GM19351 (cell line): ENCODE data around the gene AHDC1.
A peak's percentile ranks its signal among the peaks of the same experiment; 100 is the strongest.

Experiments
- ATAC-seq: cut with Tn5 transposase; IDR thresholded peaks from one replicate; pipeline ENCODE4 v1.9.1; 2021; ENCODE audit warnings: mild to moderate bottlenecking, moderate library complexity; ENCODE audit not compliant: unreplicated experiment

The AHDC1 gene

DNA sequence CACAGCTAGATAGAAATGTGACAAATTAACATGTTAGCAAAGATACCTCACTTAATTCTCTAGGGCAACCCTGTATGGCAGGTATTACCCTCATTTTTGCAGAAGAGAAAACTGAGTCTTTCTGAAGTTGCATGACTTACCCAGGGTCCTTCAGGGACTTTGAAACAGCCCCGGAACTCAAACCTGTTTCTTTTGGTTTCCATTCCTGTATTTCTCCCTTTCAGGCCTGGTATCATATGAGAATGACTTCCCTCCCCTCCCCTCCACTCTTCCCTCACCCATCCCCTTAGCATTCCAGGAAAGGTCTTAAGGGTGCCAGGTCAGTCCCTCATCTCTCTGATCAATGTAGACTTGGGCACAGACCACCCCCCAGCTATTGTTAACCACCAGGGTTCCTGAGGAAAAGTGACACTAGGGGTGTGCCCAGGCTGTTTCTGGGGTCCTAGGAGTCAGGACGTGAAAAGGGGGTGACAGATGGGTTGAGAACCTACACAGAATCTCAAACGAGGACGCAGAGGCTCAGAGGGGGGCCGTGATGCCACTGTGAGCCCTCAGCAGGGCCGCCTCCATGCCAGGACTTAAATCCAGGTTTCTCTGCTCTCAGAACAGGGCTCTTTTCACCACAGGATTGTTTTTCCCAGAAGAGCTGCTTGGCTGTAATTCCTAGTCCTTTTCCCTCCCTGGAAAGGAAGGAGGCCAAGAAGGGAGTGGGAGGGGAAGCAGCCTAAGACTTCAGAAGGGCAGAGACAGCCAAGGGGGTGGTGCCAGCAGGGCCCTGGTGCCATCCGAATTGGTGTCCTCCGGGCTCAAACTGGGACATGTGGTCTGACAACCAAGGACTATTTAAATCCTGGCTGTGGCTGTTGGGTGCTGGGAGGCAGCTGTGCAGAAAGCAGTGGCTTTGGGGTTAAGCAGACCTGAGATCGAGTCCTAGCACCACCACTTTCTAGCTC lies 111.9 kb downstream of the AHDC1 start:
- ATAC-seq = no peak

DNA sequence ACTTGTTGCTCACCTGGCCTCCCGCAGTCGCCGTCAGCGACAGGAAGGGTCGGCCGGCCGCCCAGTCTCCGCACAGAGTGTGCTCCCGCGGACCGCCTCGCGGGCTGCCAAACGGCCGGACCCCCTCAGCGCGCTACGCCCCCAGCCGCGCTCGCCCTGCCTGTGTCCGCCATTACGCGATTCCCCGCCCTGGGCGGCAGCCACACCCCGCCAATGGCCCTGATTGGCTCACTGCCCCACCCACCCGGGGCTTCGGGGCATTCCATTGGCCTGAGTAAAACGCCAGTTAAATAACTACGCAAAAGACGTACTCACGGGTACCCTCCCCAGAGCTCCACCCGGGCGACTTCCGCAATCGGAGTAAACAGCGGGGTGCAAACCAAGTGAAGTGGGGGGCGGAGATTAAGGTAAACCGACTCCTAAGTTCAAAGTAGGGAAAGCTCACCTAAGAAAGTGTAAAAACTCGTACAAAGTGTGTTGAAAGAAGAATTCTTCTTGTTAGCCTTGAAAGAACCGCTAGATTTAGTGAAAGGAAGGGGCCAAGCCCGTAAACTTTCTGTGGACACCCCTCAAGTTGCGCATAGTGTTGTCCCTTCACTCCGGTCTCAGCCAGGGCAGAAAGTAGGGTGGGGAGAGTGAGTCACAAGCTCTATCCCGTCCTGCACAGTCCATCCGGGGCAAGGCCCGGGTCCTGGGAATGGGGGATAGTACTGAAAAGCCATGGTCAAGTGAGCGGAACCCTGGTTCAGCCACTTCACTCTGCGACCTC lies 113.8 kb downstream of the AHDC1 start, which contains the start of gene WASF2:
Gene WASF2, minus strand, starts transcription at position 195 of the 769 bp plus-strand sequence. CDS start 61,277 bp downstream, outside the sequence.
- peak; percentile 80 for ATAC-seq

DNA sequence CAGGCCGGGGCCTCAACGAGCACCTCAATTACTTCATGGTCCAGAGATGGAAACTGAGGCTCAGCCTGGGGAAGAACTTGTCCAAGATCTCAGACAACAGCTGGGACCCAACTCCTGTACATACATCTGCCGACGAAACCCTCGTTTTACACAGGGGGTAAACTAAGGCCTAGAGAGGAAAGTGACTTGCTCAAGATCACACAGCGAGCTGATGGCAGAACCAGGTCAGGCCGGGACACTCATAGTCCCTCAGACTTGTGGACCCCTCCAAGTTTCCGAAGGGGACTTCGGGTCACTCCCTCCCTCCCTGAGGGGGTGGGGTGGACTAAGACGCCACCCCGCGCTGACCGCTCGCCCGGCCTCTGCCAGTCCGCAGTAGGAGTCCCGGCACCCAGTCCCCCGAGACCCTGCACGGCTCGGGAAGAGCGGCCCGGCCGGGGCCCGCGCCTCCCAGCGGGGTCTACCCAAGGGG lies 114.4 kb downstream of the AHDC1 start:
- peak; percentile 13 for ATAC-seq

DNA sequence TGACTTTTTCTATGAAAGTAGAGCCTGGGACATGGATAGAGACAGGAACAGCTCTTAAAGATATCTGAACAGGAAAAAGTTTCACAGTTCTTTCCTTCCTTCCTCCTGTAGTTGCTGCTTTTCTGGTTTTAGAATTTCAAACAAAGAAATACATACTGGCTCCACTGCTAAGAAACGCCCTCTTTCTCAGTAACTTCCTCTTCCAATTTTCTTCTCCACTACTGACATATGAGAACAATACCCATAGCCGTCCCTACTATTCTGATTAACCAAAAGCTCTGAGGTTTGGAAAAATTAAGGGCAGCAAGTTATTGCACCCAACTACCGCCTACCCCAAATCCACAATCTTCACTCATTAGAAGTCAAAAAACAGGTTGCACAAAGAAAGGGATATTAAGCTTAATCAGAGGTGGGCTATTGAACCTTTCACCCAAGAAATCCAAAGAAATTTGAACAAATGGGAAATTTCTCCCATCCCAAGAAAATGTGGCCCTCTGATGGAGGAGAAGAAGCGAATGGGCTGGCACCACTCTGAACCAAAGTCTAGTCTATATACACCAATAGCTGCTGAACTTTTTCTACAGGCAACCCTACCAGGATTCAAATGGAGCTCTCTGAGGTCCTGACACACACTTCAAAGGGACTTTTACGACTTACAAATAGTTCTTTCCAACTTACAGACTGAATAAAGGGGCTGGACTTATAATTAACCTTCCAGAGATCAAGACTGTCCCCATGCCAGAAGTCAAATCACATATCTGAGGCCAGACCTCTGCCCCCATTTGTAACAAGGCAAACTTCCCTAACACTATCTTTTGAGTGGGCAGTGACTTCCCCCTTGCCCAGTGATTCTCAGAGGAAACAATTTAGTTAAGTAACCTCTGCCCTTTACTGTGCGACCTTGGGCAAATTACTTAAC lies 115.7 kb downstream of the AHDC1 start:
- ATAC-seq = no peak

- ATAC-seq = no peak
Measured at GRCh38 chr1:27485363-27485762, 118.6 kb downstream of the AHDC1 start.
